Gastrocnemius medialis (tissue), 4 donors: ENCODE data around the gene APBA1. TPM values are rescaled to one million over a fixed set of nuclear protein-coding genes. Genes with fewer than 3 reads are reported as not detected.

Source experiments
- ATAC-seq, 2 donors: fragments of 150-250 bp; one replicate each; pipeline ENCODE4 v1.9.1; 2016
- DNase-seq, 2 donors: peaks; one replicate each; pipeline ENCODE4 v3.0.0-alpha.2; 2019
- H3K27ac ChIP-seq, 4 donors: fragments of 200-600 bp; sonication (generic); 1 replicate in 1 of 4; 2 replicates in 3 of 4; pipeline ENCODE4 v1.5.1; 2016 to 2018; ENCODE audit warnings: mild to moderate bottlenecking in 2 of 4, moderate library complexity in 1 of 4
- H3K27me3 ChIP-seq, 3 donors: fragments of 200-600 bp; sonication (generic) in 2 of 3; 1 replicate in 1 of 3; 2 replicates in 2 of 3; pipeline versions ENCODE4 v1.5.1 to v1.6.0; 2016 to 2019; ENCODE audit warnings: mild to moderate bottlenecking in 1 of 3, moderate library complexity in 1 of 3
- H3K36me3 ChIP-seq, 2 donors: fragments of 200-600 bp; sonication (generic) in 1 of 2; one replicate each; pipeline ENCODE4 v1.5.1; 2017 to 2018
- H3K4me1 ChIP-seq, 2 donors: fragments of 200-600 bp; sonication (generic) in 1 of 2; one replicate each; pipeline ENCODE4 v1.5.1; 2016 to 2017; ENCODE audit warnings: mild to moderate bottlenecking in 2 of 2
- H3K4me3 ChIP-seq, 4 donors: fragments of 200-600 bp; sonication (generic) in 3 of 4; 1 replicate in 1 of 4; 2 replicates in 3 of 4; pipeline ENCODE4 v1.5.1; 2016 to 2019; ENCODE audit warnings: mild to moderate bottlenecking in 2 of 4
- H3K9me3 ChIP-seq, 3 donors: fragments of 200-600 bp; sonication (generic) in 2 of 3; 1 replicate in 1 of 3; 2 replicates in 2 of 3; pipeline ENCODE4 v1.5.1; 2016 to 2019
- POLR2A ChIP-seq, 2 donors: fragments of 450-650 bp; IDR thresholded peaks; one replicate each; pipeline ENCODE4 v1.6.1; 2017; ENCODE audit warnings: antibody characterized with exemption in 2 of 2, mild to moderate bottlenecking in 2 of 2, moderate library complexity in 2 of 2
- in situ Hi-C, 4 donors: fragments of 200-750 bp; cut with MboI; loops; one replicate each; pipeline versions ENCODE4 v1.15.0 to v1.8.0; 2017; ENCODE audit warnings: low sequenced_read_pairs in 4 of 4
- intact Hi-C: fragments of 100-400 bp; cut with DNase I; formaldehyde crosslinking; loops from one replicate; pipeline ENCODE4 v1.15.1; 2023; ENCODE audit warnings: low total_unique reads
- total RNA-seq, 4 donors: library from RNA; depleted of rRNA; stranded (reverse); fragments of >200 nt; gene quantifications; one replicate each; pipeline versions ENCODE4 v1.1.0 to v1.2.3, GENCODE V29; 2016
- TF ChIP-seq, protein P1 (sequence below), 5 experiments: fragments of 450-650 bp in 3 of 5; fragments of 200-600 bp in 2 of 5; sonication (generic) in 2 of 5; IDR thresholded peaks in 4 of 5; conservative IDR thresholded peaks in 1 of 5; 1 replicate in 4 of 5; 2 replicates in 1 of 5; pipeline ENCODE4 v1.5.1; 2016 to 2019; ENCODE audit warnings: antibody characterized with exemption in 5 of 5, mild to moderate bottlenecking in 3 of 5, moderate library complexity in 3 of 5

Gene APBA1
- total RNA-seq, 4 donors from 2014 or later: 0.61 to 2.3 (median 1.4) TPM

DNA sequence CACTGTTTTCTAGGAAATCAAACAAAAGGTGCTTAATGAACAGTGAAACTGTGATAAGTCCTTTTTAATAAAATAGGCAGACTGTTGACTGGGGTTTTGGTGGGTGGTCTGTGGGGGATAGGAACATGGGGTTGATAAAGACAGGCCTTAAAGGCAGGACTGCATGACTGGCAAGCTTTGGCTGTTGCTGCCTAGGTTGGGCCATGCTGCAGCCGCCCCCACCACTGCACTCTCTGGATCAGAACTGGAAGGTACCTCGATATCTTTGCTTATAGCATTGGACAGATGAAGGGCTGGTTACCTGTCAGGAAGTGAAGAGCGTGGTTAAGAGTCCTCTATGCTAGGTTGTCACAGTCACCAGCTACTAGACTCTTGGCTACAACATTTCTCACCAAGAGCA, 24.4 kb downstream of the APBA1 start:
- no peaks in the 10 kb centered on the region for H3K9me3 ChIP-seq
- DNase-seq (no peak), ATAC-seq (no peak)
- in situ Hi-C loops: no loop called here
- H3K27ac ChIP-seq: no peak overlapping the region
- no peaks in the 10 kb centered on the region for H3K27me3 ChIP-seq
- intact Hi-C loops: no loop called here
- TF ChIP-seq POLR2A (IDR thresholded peaks at IDR 0.05): no peak
- TF ChIP-seq, protein P1, sequence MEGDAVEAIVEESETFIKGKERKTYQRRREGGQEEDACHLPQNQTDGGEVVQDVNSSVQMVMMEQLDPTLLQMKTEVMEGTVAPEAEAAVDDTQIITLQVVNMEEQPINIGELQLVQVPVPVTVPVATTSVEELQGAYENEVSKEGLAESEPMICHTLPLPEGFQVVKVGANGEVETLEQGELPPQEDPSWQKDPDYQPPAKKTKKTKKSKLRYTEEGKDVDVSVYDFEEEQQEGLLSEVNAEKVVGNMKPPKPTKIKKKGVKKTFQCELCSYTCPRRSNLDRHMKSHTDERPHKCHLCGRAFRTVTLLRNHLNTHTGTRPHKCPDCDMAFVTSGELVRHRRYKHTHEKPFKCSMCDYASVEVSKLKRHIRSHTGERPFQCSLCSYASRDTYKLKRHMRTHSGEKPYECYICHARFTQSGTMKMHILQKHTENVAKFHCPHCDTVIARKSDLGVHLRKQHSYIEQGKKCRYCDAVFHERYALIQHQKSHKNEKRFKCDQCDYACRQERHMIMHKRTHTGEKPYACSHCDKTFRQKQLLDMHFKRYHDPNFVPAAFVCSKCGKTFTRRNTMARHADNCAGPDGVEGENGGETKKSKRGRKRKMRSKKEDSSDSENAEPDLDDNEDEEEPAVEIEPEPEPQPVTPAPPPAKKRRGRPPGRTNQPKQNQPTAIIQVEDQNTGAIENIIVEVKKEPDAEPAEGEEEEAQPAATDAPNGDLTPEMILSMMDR (IDR thresholded peaks at IDR 0.05 in 4 of 5, conservative IDR thresholded peaks at IDR 0.05 in 1 of 5): no peak
- no peak overlapping the region for H3K4me3 ChIP-seq
- H3K36me3 ChIP-seq: no peaks in the 10 kb centered on the region
- no peaks in the 10 kb centered on the region for H3K4me1 ChIP-seq

DNA sequence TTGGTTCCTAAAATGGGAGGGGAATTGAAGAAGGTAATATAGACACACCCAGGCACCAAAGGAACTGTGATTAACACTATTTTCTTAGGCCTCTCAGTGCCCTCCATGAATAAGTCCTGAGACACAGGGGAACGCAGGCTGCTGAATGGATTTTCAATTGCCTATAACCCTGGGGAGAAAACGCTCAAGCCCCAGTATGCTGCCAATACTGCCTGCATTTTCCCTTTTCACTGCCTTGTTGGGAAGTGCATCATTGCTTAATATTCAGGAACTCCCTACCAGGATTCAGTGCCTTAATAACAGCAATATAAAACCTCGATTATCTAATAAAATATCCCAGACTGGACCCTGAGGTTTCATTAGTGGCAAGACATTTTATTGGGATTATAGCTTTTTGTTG, 25.4 kb downstream of the APBA1 start:
- no peaks in the 10 kb centered on the region for H3K9me3 ChIP-seq
- H3K36me3 ChIP-seq: no peaks in the 10 kb centered on the region
- intact Hi-C loops: no loop called here
- in situ Hi-C loops: no loop called here
- no peak overlapping the region for H3K4me3 ChIP-seq
- TF ChIP-seq, protein P1 (IDR thresholded peaks at IDR 0.05 in 4 of 5, conservative IDR thresholded peaks at IDR 0.05 in 1 of 5): no peak
- TF ChIP-seq POLR2A (IDR thresholded peaks at IDR 0.05): no peak
- H3K27me3 ChIP-seq: no peaks in the 10 kb centered on the region
- no peak overlapping the region for H3K27ac ChIP-seq
- no peak for DNase-seq
- no peaks in the 10 kb centered on the region for H3K4me1 ChIP-seq
- no peak for ATAC-seq

DNA sequence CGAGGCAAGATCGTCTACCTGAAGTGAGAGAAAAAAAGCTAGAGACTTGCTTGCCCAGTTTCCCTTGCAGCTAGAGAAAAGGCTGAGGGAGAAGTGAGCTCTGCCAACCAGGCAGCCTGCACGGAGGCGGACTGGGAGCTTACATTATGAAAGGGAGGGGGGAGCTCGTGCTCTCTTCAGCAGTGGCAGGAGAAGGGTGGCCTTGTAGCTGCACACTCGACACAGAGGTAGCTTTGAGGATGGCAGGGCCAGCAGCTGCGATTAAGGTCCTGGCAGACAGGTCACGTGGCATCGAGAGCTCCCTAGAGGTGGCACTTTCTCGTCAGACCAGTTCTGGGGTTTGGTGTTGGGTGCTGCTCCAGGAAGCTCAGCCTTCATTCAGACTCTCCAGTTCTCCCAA, 26.7 kb downstream of the APBA1 start:
- no peak for ATAC-seq
- in situ Hi-C loops: no loop called here
- H3K4me1 ChIP-seq: no peaks in the 10 kb centered on the region
- H3K36me3 ChIP-seq: no peaks in the 10 kb centered on the region
- H3K27me3 ChIP-seq: no peaks in the 10 kb centered on the region
- DNase-seq: no peak
- no peak overlapping the region for H3K27ac ChIP-seq
- intact Hi-C loops: no loop called here
- no peak for TF ChIP-seq POLR2A (IDR thresholded peaks at IDR 0.05)
- TF ChIP-seq, protein P1 (IDR thresholded peaks at IDR 0.05 in 4 of 5, conservative IDR thresholded peaks at IDR 0.05 in 1 of 5): no peak
- H3K9me3 ChIP-seq: no peaks in the 10 kb centered on the region
- no peak overlapping the region for H3K4me3 ChIP-seq

DNA sequence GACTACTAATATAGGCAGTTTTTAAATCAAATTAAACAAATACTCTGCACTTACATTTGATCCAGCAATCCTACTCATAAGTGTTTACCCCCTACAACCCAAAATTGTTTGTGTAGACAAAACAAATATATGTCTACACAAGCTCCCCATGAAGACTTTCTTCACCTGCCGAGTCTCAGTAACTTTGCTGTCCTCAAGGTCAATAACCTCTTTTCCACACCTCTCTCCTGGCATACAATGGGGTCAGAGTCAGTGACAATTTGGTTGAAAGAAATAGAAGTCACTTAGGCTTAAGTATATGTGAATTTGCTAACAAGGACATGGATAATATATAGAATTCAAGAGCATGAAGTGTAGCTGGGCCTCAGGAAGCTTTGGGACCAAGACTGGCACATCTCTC, 29.1 kb downstream of the APBA1 start:
- Histone ChIP-seq H3K36me3 (no peaks in the 10 kb centered on the region), H3K4me1 (no peaks in the 10 kb centered on the region), H3K27ac (no peak overlapping the region), H3K27me3 (no peaks in the 10 kb centered on the region), H3K9me3 (no peaks in the 10 kb centered on the region), H3K4me3 (no peak overlapping the region)
- intact Hi-C loops: no loop called here
- TF ChIP-seq POLR2A (IDR thresholded peaks at IDR 0.05): no peak
- TF ChIP-seq, protein P1 (IDR thresholded peaks at IDR 0.05 in 4 of 5, conservative IDR thresholded peaks at IDR 0.05 in 1 of 5): no peak
- no peak for ATAC-seq
- in situ Hi-C loops: no loop called here
- DNase-seq: no peak

DNA sequence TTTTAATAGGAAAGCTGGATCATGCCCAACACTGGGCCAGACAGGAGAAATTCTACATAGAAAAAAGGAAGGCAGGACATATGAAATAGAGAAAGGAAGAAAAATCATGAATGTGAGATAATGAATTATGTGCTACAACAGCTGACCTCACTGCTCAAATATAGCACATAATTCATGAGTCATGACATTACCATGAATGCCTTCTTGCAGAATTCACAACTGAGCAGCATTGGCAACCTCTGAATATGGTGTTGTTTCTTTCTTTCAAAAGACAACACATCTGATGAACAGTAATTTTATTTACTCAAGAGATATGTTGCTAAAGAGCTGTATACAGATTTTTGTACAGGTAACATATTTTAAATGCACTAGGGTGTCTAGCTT, 34.4 kb downstream of the APBA1 start:
- intact Hi-C loops: no loop called here
- H3K27ac ChIP-seq: no peak overlapping the region
- H3K9me3 ChIP-seq: no peaks in the 10 kb centered on the region
- H3K4me1 ChIP-seq: peaks cover 5 to 7% of the 10 kb centered on the region in 2 donors
- ATAC-seq (peak in 1 of 2 donors; percentile 44), DNase-seq (no peak)
- no peak for TF ChIP-seq POLR2A (IDR thresholded peaks at IDR 0.05)
- TF ChIP-seq, protein P1 (IDR thresholded peaks at IDR 0.05 in 4 of 5, conservative IDR thresholded peaks at IDR 0.05 in 1 of 5): no peak
- no peak overlapping the region for H3K4me3 ChIP-seq
- no peaks in the 10 kb centered on the region for H3K27me3 ChIP-seq
- in situ Hi-C loops: no loop called here
- no peaks in the 10 kb centered on the region for H3K36me3 ChIP-seq
